K562 treated with DMSO at 1 percent for 4 hours (cell line): Measurements from ENCODE around the gene PDCD2. TPM values are rescaled to one million over a fixed set of nuclear protein-coding genes. Genes with fewer than 3 reads are reported as not detected.

ENCODE experiments used
- total RNA-seq: library from RNA; unstranded; fragments of 300-600 nt; gene quantifications from 2 replicates; pipeline ENCODE4 v1.2.3, GENCODE V29; 2022; ENCODE audit not compliant: insufficient read depth

PDCD2 gene
- 139 and 174 TPM in 2 replicates for total RNA-seq

DNA sequence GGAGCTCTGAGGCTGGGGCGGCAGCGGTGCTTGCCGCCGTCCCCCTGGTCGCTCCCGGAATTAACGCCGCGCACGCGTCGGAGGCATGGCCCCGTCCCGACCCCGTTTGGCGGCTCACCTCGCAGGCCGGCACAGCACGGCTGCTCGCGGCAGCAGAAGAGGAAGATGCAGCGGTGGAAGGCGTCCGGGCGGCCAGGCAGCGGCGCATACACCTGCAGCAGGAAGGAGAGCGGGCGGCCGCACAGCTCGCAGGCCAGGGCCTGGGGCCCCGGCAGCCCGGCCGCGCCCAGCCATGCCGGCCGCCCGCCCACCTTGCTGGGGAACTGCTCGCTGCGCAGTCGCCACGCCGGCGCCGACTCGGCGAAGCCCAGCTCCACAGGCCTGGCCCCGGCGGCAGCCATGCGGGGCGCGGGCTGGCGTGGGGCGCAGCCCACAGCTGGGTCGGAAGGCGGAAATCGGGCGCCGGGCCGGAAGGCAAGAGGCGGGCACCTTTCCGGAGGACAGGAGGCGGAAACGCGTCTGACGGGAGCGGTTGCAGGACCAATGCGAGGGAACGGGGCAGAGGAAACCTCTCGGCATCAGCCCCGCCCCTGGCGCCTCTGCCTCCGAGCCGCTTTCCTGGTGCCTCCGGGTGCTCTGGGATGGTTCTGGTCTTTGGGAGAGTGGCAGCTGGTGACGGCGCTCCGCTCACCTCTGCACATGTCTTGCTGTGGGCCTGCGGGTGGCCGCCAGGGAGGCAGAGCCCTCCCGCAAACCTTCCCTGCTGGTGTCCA is at the start of gene PDCD2:
PDCD2 (minus strand) TSS at position 457 of the 773 bp plus-strand sequence; CDS start at position 401, 56 bp downstream.

DNA sequence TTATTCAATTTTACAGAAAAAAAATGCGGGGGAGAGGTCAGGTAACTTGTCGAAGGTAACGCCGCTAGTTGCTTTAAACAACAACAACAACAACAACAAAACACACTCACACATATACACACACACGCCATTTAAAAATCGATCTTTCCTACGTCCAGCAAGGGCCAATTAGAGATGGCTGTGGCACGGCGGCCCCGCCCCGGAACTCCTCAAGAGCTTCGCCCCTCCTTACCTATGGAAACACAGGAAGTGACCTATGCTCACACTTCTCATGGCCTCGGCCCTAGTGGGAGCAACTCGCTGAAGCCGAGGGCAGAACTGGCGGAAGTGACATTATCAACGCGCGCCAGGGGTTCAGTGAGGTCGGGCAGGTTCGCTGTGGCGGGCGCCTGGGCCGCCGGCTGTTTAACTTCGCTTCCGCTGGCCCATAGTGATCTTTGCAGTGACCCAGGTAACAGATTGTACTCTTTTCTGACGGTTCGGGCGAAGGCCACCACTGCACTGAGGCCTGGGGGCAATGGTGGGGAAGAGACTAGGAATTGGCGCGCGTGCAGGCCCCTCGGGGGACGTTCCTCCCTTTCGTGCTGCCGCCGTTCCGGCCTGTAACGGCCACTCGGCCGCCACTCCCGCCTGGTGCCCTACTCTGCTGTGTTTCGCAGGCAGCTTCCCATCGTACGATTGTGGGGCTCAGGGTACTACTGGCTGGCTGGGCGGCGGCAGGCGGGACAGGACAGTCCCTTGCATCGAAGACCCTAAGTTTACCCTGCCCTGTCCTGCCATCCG is 30.2 kb downstream of the PDCD2 start, which contains the start of gene TBP:
TBP (plus strand) TSS at position 357 of the 783 bp plus-strand sequence. CDS start 2,661 bp downstream, outside the sequence.

DNA sequence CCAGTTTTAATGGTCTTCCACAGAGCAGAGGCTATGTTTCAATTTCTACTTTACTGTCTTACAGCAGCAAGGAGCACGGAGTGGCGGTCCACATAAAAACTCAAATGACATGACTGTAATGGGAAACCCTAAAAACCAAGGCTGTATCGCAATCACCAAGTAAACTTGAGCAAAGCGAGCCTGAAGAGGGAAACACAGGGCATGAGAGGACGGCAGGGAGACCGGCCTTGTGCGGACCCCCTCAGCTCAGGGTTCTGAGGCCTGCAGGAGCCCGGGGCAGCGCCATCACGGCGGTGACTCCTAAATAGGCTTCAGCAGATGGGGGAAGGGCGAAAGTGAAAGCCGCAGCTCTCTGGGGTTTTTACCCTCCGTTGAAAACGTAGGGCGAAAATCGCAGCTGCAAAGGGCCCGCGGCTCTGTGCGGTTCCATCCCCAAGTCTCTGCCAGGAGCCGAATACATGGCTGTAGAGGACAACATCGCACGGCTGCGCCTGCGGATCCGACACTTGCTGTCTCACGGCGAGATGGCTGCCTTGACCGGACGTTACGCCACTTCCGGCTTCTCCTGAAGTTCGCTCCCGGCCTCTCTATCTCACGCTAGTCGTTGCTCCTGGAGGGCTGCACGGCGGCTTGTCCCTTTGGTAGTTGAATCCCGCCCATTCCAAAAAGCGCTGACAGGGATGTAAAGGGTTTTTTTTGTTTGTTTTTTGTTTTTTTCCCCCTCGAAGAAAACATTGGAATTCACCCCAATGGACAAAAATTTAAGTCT is 31.5 kb downstream of the PDCD2 start, which contains the start of gene PSMB1:
PSMB1 (minus strand) TSS at position 543 of the 769 bp plus-strand sequence; CDS start at position 478, 65 bp downstream.

Other genes starting within 250 kb of the PDCD2 start
- 437 and 460 TPM in 2 replicates for gene PSMB1, start 31.3 kb downstream of the PDCD2 start, total RNA-seq
- 24.8 and 33.5 TPM in 2 replicates for gene TBP, start 30.3 kb downstream of the PDCD2 start, total RNA-seq